Measurements from ENCODE around the gene KCNMB1. TPM values are rescaled to one million over a fixed set of nuclear protein-coding genes. Genes with fewer than 3 reads are reported as not detected.

The KCNMB1 gene
- total RNA-seq, 1 donor from 2014 or later, result 4.9 TPM

GRCh38 chr5:170423692-170424091, 34.5 kb upstream of the KCNMB1 start:
- Histone ChIP-seq H3K4me3 (no peak overlapping the region), H3K27me3 (no peaks in the 10 kb centered on the region), H3K27ac (no peak overlapping the region), H3K36me3 (no peaks in the 10 kb centered on the region), H3K4me1 (no peaks in the 10 kb centered on the region), H3K9me3 (no peaks in the 10 kb centered on the region)
- intact Hi-C loops (cut with DNase I), result loop anchor here (10.0 kb wide), 3 partner anchors 159 to 319 kb away; partner anchors contain the start of gene FOXI1
- DNase-seq (ENCODE audit: extremely low spot score in 2 of 2), result no peak
- no peak for TF ChIP-seq POLR2A (IDR thresholded peaks at IDR 0.05)
- no peak for TF ChIP-seq CTCF (IDR thresholded peaks at IDR 0.05)
- no peak for TF ChIP-seq POLR2AphosphoS5 (IDR thresholded peaks at IDR 0.05; ENCODE audit: insufficient read depth in 1 of 2, low read depth in 1 of 2)

GRCh38 chr5:170421826-170422225, 32.7 kb upstream of the KCNMB1 start:
- Histone ChIP-seq H3K4me1 (no peaks in the 10 kb centered on the region), H3K27ac (no peak overlapping the region), H3K36me3 (no peaks in the 10 kb centered on the region), H3K4me3 (no peak overlapping the region), H3K27me3 (no peaks in the 10 kb centered on the region), H3K9me3 (no peaks in the 10 kb centered on the region)
- intact Hi-C loops (cut with DNase I), result loop anchor here (10.0 kb wide), 3 partner anchors 157 to 317 kb away; partner anchors contain the start of gene FOXI1
- TF ChIP-seq POLR2AphosphoS5 (IDR thresholded peaks at IDR 0.05; ENCODE audit: insufficient read depth in 1 of 2, low read depth in 1 of 2) (no peak), CTCF (IDR thresholded peaks at IDR 0.05) (no peak), POLR2A (IDR thresholded peaks at IDR 0.05) (no peak)
- DNase-seq (ENCODE audit: extremely low spot score in 2 of 2), result no peak

- DNase-seq (ENCODE audit: extremely low spot score in 2 of 2), result no peak
- intact Hi-C loops (cut with DNase I), result loop anchor here (10.0 kb wide), 3 partner anchors 156 to 316 kb away; partner anchors contain the start of gene FOXI1
Measured at GRCh38 chr5:170420806-170421412, 31.7 kb upstream of the KCNMB1 start.

GRCh38 chr5:170419643-170420042, 30.5 kb upstream of the KCNMB1 start:
- intact Hi-C loops (cut with DNase I), result loop anchor here (10.0 kb wide), 3 partner anchors 155 to 315 kb away; partner anchors contain the start of gene FOXI1
- Histone ChIP-seq H3K4me1 (no peaks in the 10 kb centered on the region), H3K27ac (no peak overlapping the region), H3K4me3 (no peak overlapping the region), H3K27me3 (no peaks in the 10 kb centered on the region), H3K9me3 (no peaks in the 10 kb centered on the region), H3K36me3 (no peaks in the 10 kb centered on the region)
- DNase-seq (ENCODE audit: extremely low spot score in 2 of 2), result no peak
- TF ChIP-seq POLR2A (IDR thresholded peaks at IDR 0.05) (no peak), CTCF (IDR thresholded peaks at IDR 0.05) (no peak), POLR2AphosphoS5 (IDR thresholded peaks at IDR 0.05; ENCODE audit: insufficient read depth in 1 of 2, low read depth in 1 of 2) (no peak)

More at GRCh38 chr5:170420806-170421412, 31.7 kb upstream of the KCNMB1 start:
- Histone ChIP-seq H3K4me3 (no peak overlapping the region), H3K27me3 (no peaks in the 10 kb centered on the region), H3K4me1 (no peaks in the 10 kb centered on the region), H3K36me3 (no peaks in the 10 kb centered on the region), H3K9me3 (no peaks in the 10 kb centered on the region), H3K27ac (no peak overlapping the region)
- TF ChIP-seq POLR2AphosphoS5 (IDR thresholded peaks at IDR 0.05; ENCODE audit: insufficient read depth in 1 of 2, low read depth in 1 of 2) (no peak), CTCF (IDR thresholded peaks at IDR 0.05) (peak; percentile 57 to 69 (median 68))

GRCh38 chr5:170418736-170419135, 29.6 kb upstream of the KCNMB1 start:
- no peaks in the 10 kb centered on the region for H3K27me3 ChIP-seq
- H3K4me3 ChIP-seq, result no peak overlapping the region
- intact Hi-C loops (cut with DNase I), result no loop called here
- H3K4me1 ChIP-seq, result no peaks in the 10 kb centered on the region
- no peak for DNase-seq (ENCODE audit: extremely low spot score in 2 of 2)
- no peaks in the 10 kb centered on the region for H3K9me3 ChIP-seq
- H3K27ac ChIP-seq, result no peak overlapping the region
- no peak for TF ChIP-seq POLR2AphosphoS5 (IDR thresholded peaks at IDR 0.05; ENCODE audit: insufficient read depth in 1 of 2, low read depth in 1 of 2)
- TF ChIP-seq CTCF (IDR thresholded peaks at IDR 0.05), result no peak
- no peak for TF ChIP-seq POLR2A (IDR thresholded peaks at IDR 0.05)
- no peaks in the 10 kb centered on the region for H3K36me3 ChIP-seq
